ENCODE results near the gene VGLL4. TPM values are rescaled to one million over a fixed set of nuclear protein-coding genes. Genes with fewer than 3 reads are reported as not detected.
A peak's percentile ranks its signal among the peaks of the same experiment; 100 is the strongest.
"Not testable (repeated sequence)": the region's sequence is repeated elsewhere in the genome, so short reads cannot be mapped to it uniquely, and the experiment has no call there.

The VGLL4 gene
- total RNA-seq, 4 donors from 2014 or later: 41.3 to 54.7 (median 49.5) TPM

DNA sequence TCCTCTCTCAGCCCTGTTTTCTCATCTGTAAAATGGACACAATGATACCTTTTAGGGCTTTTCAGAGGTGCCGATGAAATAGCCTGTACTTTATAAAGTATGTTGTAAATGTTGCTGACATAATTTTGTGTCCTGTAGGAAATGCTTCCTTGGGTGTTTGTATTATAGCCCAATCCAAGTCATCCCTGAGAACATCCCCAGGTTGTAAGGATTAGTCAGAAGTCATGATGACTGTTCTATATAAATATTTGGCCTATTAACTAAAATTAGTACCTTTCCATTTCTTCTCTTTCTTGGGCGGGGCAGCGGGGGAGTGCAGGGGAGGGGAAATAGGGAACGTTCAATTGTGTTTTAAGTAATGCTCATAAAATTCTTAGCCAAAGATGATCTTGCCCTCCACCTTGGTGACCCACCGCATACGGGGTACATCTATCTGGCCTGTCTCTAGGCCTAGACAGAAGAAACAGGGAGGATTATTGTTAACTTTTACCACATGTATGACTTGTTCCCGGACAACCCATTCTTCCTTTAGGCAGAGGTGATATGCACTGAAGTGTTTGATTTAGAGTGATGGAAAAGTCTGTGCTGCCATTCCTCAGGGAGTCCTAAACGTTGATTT lies 120.7 kb downstream of the VGLL4 start:
- ATAC-seq (ENCODE audit: low FRiP score) (no peak), DNase-seq (ENCODE audit: low spot score) (no peak)

DNA sequence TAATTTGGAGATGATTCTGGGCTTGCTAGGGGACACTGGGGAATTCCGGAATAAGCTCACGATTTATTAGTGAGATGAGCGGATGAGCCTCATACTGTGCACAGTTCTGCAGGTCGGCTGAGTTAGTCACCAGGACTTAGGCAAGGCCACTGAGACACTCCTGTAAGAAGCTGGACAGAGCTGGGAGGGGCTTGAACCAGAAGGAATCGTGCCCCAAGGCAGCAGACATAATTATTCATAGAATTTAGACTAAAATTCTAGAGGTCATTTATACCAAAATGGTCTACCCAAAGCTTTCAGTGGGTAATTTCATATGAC lies 121.4 kb downstream of the VGLL4 start:
- no peak for DNase-seq (ENCODE audit: low spot score)
- TF ChIP-seq CTCF (IDR thresholded peaks at IDR 0.05): no peak

More for the DNA sequence above, 120.7 kb downstream of the VGLL4 start:
- TF ChIP-seq CTCF (IDR thresholded peaks at IDR 0.05): no peak

DNA sequence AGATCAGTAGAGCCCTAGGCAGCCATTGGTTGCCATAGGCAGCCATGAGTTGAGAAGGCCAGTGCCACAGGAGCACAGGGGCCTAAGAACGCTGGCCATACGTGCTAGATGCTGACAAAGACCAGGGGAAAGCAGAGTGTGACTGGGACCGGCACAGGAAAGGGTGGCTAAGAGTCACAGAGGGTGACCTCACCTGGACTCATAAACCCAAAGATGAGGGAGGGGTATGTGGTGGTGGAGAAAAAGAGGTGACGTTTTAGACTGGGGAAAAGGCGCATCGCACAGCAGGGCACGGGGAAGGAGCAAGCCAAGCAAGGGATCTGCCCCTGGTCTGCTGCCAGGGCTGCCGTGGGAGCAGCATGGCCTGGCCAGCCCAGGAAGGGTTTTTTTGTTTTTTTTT lies 122.5 kb downstream of the VGLL4 start:
- no peak for ATAC-seq (ENCODE audit: low FRiP score)
- no peak for DNase-seq (ENCODE audit: low spot score)
- TF ChIP-seq CTCF (IDR thresholded peaks at IDR 0.05): no peak

More for the DNA sequence above, 121.4 kb downstream of the VGLL4 start:
- no peak for ATAC-seq (ENCODE audit: low FRiP score)

DNA sequence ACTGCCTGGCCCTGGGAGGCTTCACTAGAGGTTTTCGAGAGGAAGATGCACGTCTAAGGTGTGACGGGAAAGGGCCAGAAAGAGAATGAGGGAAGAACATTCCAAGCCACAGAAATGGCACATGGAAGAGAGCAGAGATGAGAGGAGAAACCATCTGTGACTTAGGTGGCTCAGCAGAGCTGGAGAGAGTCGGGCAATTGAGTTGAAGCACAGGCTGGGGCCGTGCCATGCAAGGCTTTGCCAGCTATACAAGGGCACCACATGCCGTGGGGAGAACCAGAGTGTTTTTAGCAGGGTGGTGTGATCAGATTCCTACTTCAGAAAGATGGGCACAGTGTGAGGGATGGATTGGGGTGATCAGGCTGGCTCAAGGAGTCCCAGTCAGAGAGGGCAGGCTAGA lies 126.1 kb downstream of the VGLL4 start:
- DNase-seq (ENCODE audit: low spot score): no peak
- no peak for TF ChIP-seq CTCF (IDR thresholded peaks at IDR 0.05)
- no peak for ATAC-seq (ENCODE audit: low FRiP score)

GRCh38 chr3:11514191-11514821 lies 129.4 kb downstream of the VGLL4 start:
- no peak for DNase-seq (ENCODE audit: low spot score)
- no peak for TF ChIP-seq CTCF (IDR thresholded peaks at IDR 0.05)
- peak; percentile 76 for ATAC-seq (ENCODE audit: low FRiP score)

- no peak for TF ChIP-seq CTCF (IDR thresholded peaks at IDR 0.05)
- DNase-seq (ENCODE audit: low spot score) (no peak), ATAC-seq (ENCODE audit: low FRiP score) (no peak)
These were observed 129.9 kb downstream of the VGLL4 start for GRCh38 chr3:11513817-11514135.

DNA sequence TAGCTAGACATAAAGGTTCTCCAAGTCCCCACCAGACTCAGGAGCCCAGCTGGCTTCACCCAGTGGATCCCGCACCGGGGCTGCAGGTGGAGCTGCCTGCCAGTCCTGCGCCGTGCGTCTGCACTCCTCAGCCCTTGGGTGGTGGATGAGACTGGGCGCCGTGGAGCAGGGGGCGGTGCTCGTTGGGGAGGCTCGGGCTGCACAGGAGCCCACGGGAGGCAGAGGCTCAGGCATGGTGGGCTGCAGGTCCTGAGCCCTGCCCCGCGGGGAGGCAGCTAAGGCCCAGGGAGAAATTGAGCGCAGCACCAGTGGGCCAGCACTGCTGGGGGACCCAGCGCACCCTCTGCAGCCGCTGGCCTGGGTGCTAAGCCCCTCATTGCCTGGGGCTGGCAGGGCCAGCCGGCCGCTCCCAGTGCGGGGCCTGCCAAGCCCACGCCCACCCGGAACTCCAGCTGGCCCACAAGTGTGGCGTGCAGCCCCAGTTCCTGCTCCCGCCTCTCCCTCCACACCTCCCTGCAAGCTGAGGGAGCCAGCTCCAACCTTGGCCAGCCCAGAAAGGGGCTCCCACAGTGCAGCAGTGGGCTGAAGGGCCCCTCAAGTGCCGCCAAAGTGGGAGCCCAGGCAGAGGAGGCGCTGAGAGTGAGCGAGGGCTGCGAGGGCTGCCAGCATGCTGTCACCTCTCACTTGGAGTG lies 130.4 kb downstream of the VGLL4 start:
- ATAC-seq (ENCODE audit: low FRiP score); DNase-seq (ENCODE audit: low spot score): not testable (repeated sequence)

DNA sequence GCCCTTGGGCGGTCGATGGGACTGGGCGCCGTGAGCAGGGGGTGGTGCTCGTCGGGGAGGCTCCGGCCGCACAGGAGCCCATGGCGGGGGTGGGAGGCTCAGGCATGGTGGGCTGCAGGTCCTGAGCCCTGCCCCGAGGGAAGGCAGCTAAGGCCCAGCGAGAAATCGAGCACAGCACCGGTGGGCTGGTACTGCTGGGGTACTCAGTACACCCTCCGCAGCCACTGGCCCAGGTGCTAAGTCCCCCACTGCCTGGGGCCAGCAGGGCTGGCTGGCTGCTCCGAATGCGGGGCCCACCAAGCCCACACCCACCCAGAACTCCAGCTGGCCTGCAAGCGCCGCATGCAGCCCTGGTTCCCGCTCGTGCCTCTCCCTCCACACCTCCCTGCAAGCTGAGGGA lies 132.1 kb downstream of the VGLL4 start:
- ATAC-seq (ENCODE audit: low FRiP score): not testable (repeated sequence)

More for the DNA sequence above, 132.1 kb downstream of the VGLL4 start:
- DNase-seq (ENCODE audit: low spot score): not testable (repeated sequence)

Measured in omental fat pad (tissue), 4 donors.